ENCODE results near the gene CSK.

The CSK gene

DNA sequence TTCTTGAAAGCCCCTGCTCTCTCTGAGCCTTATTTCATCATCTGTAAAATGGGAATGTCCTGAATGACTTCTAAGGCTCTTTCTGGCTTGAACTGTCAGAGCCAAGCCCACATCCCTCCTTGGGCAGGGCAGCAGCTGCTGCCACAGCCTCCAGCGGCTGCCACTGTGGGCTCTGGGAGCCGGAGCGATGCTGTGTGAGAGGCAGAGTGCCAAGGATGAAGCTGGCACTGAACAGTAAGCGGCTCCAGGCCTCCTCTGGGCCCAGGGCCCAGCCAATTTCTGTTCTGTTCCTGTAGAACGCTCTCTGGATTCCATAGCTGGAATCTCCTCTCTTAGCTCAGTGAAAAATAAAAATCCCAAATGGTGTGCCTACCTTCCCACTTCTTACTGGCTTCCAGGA is 49.0 kb downstream of the CSK start:
- H3K4me3 ChIP-seq (ENCODE audit: low read depth, low read length): no peak overlapping the region
- DNase-seq: no peak
- H3K27me3 ChIP-seq: no peaks in the 10 kb centered on the region

DNA sequence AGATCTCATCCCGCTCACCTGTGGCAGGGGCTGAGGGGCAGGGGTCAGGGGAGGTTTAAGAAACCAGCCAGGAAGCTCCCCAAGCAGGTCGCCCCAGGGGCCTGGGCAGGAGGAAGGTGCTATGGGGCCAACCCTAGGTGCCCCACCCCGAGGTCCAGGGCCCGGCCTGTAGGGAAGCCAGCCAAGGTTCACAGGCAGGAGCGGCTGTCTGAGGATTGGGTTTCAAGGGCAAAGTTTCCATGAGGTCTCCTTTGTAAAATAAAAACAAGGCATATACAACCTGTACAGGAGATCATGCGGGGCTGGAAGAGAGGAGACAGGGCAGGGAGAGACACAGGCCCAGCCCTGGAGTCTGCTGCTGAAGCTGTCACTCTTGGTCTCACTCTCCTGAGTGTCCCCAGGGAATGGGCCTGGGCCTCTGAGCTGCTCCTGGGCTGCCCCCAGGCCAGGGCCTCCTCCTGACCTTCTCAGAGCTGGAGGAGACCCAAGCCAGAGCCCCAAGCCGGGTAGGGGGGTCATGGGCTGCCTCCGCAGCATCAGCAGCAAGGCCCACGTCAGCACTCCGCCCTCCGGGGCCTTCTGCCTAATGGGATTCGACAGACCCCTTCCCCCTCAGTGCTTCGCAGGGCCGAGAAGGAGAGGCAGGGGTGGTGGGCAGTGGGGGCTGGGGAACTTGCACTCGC is 50.1 kb downstream of the CSK start:
- Histone ChIP-seq H3K4me1 (peaks cover 20% of the 10 kb centered on the region), H3K9me3 (no peaks in the 10 kb centered on the region), H3K4me3 (ENCODE audit: low read depth, low read length) (no peak overlapping the region), H3K36me3 (no peaks in the 10 kb centered on the region; the same call in 1 of the 2 replicates), H3K27me3 (no peaks in the 10 kb centered on the region)
- TF ChIP-seq, protein P1, sequence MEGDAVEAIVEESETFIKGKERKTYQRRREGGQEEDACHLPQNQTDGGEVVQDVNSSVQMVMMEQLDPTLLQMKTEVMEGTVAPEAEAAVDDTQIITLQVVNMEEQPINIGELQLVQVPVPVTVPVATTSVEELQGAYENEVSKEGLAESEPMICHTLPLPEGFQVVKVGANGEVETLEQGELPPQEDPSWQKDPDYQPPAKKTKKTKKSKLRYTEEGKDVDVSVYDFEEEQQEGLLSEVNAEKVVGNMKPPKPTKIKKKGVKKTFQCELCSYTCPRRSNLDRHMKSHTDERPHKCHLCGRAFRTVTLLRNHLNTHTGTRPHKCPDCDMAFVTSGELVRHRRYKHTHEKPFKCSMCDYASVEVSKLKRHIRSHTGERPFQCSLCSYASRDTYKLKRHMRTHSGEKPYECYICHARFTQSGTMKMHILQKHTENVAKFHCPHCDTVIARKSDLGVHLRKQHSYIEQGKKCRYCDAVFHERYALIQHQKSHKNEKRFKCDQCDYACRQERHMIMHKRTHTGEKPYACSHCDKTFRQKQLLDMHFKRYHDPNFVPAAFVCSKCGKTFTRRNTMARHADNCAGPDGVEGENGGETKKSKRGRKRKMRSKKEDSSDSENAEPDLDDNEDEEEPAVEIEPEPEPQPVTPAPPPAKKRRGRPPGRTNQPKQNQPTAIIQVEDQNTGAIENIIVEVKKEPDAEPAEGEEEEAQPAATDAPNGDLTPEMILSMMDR (IDR thresholded peaks at IDR 0.05; ENCODE audit: low read depth, low read length): no peak
- peak; percentile 75 for DNase-seq

More for the DNA sequence above, 49.0 kb downstream of the CSK start:
- Histone ChIP-seq H3K36me3 (no peaks in the 10 kb centered on the region), H3K4me1 (peaks cover 20% of the 10 kb centered on the region), H3K9me3 (no peaks in the 10 kb centered on the region)
- TF ChIP-seq, protein P1 (IDR thresholded peaks at IDR 0.05; ENCODE audit: low read depth, low read length): no peak

DNA sequence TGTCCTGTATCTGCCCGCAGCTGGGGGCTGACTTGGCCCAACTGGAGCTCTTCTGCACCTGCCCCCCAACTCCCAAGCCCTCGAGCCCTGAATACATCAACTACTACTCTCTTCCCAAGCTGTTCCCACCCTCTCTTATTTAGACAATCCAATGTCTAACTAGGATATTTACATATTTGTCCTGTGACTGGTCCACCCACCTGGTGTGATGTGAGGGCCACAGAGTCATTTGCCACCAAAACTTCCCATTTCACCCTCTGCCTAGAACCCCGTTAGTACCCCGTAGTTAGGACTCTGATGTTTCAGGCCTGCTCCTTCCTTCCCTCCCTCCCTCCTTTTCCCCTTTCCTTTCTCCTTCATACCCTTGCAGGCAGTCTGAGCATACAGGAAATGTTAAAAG is 50.9 kb downstream of the CSK start:
- DNase-seq: no peak
- no peak overlapping the region for H3K4me3 ChIP-seq (ENCODE audit: low read depth, low read length)
- H3K9me3 ChIP-seq: no peaks in the 10 kb centered on the region
- TF ChIP-seq, protein P1 (IDR thresholded peaks at IDR 0.05; ENCODE audit: low read depth, low read length): no peak
- no peaks in the 10 kb centered on the region; the same call in 1 of the 2 replicates for H3K36me3 ChIP-seq
- peaks cover 20% of the 10 kb centered on the region for H3K4me1 ChIP-seq
- H3K27me3 ChIP-seq: no peaks in the 10 kb centered on the region

DNA sequence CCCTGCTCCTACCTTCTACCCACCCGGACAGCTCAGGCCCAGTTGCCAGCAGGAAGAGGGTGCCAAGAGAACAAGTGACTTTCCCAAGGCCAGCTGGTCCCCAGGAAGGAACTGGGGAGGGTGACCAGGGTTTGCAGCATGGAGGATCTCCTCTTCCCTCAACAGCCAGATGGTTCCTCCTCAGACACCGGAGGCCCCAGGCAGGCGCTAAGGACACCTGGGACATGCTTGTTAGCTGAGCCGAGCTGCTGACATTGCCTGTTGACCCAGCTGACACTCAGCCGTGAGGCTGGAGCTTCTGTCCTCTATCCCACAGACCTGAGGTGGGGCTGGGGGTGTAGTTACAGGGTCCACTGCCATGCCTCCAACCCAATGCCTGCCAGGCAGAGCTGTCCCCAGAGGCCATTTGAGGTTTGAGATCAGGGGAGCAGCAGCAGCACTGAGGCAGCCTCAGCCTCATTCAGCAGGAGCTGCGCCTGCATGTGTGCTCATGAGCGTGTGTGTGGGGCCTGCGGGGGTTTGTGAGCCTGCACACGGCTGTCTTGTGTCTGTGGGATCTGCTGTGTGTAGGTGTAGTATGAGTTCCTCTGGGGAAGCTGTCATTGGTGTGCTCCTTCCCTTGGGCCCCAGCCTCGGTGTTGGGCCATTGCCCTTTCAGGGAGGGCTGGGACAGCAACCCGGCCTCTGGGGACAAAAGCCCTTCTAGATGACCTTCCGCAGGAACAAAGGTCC is 51.7 kb downstream of the CSK start:
- TF ChIP-seq, protein P1 (IDR thresholded peaks at IDR 0.05; ENCODE audit: low read depth, low read length): no peak
- H3K36me3 ChIP-seq: no peaks in the 10 kb centered on the region; the same call in 1 of the 2 replicates

DNA sequence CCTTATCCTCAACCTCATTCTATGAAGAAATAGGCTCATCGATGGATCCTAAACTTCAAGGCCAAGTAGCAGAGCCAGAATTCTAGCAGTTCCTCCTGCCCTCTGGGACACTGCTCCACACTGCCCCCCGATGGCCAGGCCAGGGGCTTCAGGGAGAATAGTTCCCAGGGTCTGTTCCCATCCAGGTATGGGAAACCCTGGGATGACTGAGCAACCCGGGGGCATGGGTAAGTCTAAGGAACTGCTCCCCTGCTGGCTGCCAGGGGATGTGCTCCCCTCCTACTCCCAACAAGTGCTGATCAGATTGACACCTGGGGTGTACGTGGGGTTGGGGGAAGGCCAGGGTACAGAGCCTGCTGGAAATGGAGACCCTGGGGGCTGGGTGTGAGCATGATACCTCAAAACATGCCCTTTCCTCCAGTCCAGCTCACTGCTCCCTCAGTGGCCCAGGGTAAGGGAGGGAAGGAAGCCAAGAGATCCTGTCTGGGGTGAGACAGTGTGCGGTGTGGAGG is 53.5 kb downstream of the CSK start:
- no peaks in the 10 kb centered on the region for H3K27me3 ChIP-seq
- no peaks in the 10 kb centered on the region for H3K9me3 ChIP-seq
- peak; percentile 86 for DNase-seq
- H3K4me1 ChIP-seq: peaks cover 20% of the 10 kb centered on the region
- TF ChIP-seq, protein P1 (IDR thresholded peaks at IDR 0.05; ENCODE audit: low read depth, low read length): peak; percentile 98
- no peak overlapping the region for H3K4me3 ChIP-seq (ENCODE audit: low read depth, low read length)
- H3K36me3 ChIP-seq: no peaks in the 10 kb centered on the region; the same call in none of the 2 replicates

More for the DNA sequence above, 51.7 kb downstream of the CSK start:
- Histone ChIP-seq H3K4me3 (ENCODE audit: low read depth, low read length) (no peak overlapping the region), H3K27me3 (no peaks in the 10 kb centered on the region), H3K4me1 (peaks cover 20% of the 10 kb centered on the region), H3K9me3 (no peaks in the 10 kb centered on the region)
- DNase-seq: peak; percentile 12

Data from BE2C (cell line).